Cardiac muscle cell (in vitro differentiated cells and primary cell): ENCODE results near the gene HLA-DMA. TPM values are rescaled to one million over a fixed set of nuclear protein-coding genes. Genes with fewer than 3 reads are reported as not detected.

Experiments
- DNase-seq, 2 donors: peaks; one replicate each; pipeline versions ENCODE4 v3.0.0 to v3.0.0-alpha.2; 2010 to 2017; ENCODE audit warnings: low read depth in 1 of 2, low spot score in 1 of 2
- H3K27ac ChIP-seq: fragments of 200-600 bp; sonication (generic); 2 replicates; pipeline ENCODE4 v1.5.1; 2016
- H3K27me3 ChIP-seq: fragments of 200-600 bp; sonication (generic); 2 replicates; pipeline ENCODE4 v1.6.0; 2016; ENCODE audit warnings: control low read depth
- H3K36me3 ChIP-seq: fragments of 200-600 bp; sonication (generic); 2 replicates; pipeline ENCODE4 v1.5.1; 2016; ENCODE audit warnings: control low read depth
- H3K4me1 ChIP-seq: fragments of 200-600 bp; sonication (generic); 2 replicates; pipeline ENCODE4 v1.8.1; 2017; ENCODE audit warnings: low read depth, mild to moderate bottlenecking, mixed run types
- H3K4me3 ChIP-seq: fragments of 200-600 bp; sonication (generic); 2 replicates; pipeline ENCODE4 v1.5.1; 2016; ENCODE audit warnings: mild to moderate bottlenecking
- H3K9me3 ChIP-seq: fragments of 200-600 bp; sonication (generic); 2 replicates; pipeline ENCODE4 v1.5.1; 2017; ENCODE audit warnings: low read depth, mild to moderate bottlenecking, control low read depth
- CTCF ChIP-seq: IDR thresholded peaks from 2 replicates; pipeline ENCODE4 v1.5.1; 2012; ENCODE audit warnings: low read depth, mild to moderate bottlenecking, low read length
- polyA plus RNA-seq: library from polyadenylated mRNA; unstranded; fragments of >200 nt; fragmentation: Nextera tagmentation; extraction: Ambion mirVana; gene quantifications from 2 replicates; pipeline ENCODE4 v1.2.1, GENCODE V29; 2016
- total RNA-seq: library from RNA; depleted of rRNA; stranded (reverse); fragments of >200 nt; gene quantifications from 2 replicates; pipeline ENCODE4 v1.2.3, GENCODE V29; 2016

The HLA-DMA gene
- total RNA-seq = 1.8 and 2.9 TPM in 2 replicates
- polyA plus RNA-seq = 3.7 and 6.9 TPM in 2 replicates

DNA sequence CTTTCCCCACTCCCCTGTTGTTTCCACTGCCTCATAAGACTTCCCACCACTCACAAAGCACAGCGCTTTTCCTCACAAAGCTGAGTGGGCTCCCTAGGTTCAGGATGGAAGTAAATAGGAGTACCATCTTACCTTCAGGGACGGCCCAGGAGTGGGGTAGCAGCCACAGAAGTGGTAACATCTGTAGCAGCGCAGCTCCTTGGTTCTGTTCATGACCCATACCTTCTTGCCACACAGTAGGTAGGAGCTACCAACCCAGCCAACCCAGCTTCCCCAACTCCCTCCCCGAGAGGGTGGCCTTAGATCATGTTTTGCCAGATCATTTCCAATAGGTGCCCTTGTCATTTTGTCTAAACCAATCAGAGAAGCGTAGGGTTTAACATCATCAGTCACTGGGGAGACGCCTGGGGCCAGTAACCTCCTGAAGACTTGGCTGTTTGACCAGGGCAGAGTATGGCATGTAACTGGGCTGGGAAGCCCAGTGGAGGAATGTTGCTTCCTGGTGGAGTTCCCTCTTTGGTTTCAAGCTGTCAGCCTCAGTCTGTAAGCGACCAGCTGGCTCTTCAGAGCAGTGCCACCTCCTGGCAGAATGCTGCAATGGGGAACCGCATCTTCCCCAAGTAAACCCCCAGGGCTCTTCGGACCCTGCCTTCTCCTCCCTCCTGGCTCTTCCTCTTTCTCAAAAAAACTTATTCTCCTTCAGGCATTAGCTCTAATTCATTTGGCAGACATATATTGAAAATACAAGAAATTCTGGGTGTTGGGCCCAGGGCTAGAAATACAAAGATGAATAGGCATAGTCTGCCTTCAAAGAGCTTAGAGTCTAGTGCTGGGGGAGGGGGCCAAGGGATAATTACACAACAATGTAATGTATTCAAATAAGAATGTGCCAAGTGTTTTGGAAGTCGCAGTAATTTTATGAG is at the start of gene HLA-DMA:
HLA-DMA (minus strand) TSS at position 281 of the 923 bp plus-strand sequence; CDS start at position 220, 61 bp downstream.
- peak; percentile 79 to 98 for DNase-seq
- Histone ChIP-seq H3K27me3 (no peaks in the 10 kb centered on the region), H3K36me3 (no peaks in the 10 kb centered on the region), H3K9me3 (no peaks in the 10 kb centered on the region), H3K27ac (no peak within 1 kb of the TSS), H3K4me3 (no peak within 1 kb of the TSS), H3K4me1 (no peaks in the 10 kb centered on the region)
- TF ChIP-seq CTCF = peak; percentile 83

DNA sequence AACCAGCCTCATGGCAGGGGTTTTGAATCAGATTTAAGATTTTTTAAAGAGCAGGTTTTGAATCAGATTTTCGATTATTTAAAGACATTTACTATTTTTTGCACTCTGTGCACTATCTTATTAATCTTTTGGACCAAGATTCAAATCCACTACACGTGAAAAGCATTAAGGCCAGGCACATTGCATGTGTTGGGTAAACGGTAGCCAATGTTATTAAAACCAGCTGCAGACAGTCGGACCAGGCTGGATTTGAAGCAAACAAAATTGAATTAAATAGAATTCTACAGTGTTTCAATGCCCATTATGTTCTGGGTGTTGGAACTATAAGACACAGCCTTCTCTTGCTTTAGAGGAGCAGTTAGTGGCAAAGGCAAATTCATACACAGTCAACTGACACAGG is 48.8 kb upstream of the HLA-DMA start:
- no peak for TF ChIP-seq CTCF
- no peak overlapping the region for H3K4me3 ChIP-seq

DNA sequence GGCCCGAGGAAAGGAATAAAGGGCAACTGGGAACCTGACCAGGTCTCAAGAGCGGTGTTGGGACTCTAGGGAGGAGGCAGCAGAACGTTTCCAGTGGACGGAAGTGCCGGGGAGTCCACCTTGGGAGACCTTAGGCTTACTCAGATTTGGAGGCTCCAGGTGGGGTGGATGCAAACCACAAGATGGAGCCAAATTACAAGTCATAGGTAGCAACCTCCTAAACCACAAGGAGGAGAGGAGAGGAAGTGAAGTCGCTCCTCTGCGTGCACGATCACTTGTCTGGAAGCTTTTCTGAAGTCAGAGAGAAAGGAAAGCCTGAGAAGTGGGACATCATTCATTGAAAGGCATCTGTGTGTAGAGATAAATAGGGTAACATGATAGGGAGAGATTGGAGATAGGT is 47.2 kb upstream of the HLA-DMA start:
- TF ChIP-seq CTCF = no peak
- Histone ChIP-seq H3K27ac (no peak overlapping the region), H3K4me1 (no peaks in the 10 kb centered on the region), H3K27me3 (peaks cover 32% of the 10 kb centered on the region), H3K4me3 (no peak overlapping the region), H3K36me3 (no peaks in the 10 kb centered on the region), H3K9me3 (no peaks in the 10 kb centered on the region)
- DNase-seq = no peak

More for the DNA sequence above, 48.8 kb upstream of the HLA-DMA start:
- Histone ChIP-seq H3K36me3 (no peaks in the 10 kb centered on the region), H3K27me3 (peaks cover 21% of the 10 kb centered on the region), H3K27ac (no peak overlapping the region), H3K9me3 (no peaks in the 10 kb centered on the region), H3K4me1 (no peaks in the 10 kb centered on the region)
- DNase-seq = no peak

DNA sequence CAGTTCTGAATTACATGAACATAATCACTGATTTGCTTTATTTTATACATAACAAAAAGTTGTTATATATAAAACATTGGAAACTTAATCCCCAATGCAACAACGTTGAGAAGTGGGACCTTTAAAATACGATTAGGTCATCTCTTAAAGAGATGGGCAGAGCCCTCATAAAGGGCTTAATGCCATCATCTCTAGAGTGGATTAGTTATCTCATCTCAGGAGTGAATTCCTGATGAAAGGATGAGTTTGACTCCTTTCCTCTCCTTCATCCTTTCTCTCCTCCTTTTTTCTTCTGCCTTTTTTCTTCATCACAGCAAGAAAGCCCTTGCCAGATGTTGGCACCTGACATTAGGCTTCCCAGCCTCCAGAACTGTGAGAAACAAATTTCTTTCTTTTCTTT is 42.6 kb upstream of the HLA-DMA start:
- no peak for TF ChIP-seq CTCF
- H3K27ac ChIP-seq = no peak overlapping the region
- DNase-seq = no peak
- no peaks in the 10 kb centered on the region for H3K4me1 ChIP-seq
- no peaks in the 10 kb centered on the region for H3K36me3 ChIP-seq
- no peaks in the 10 kb centered on the region for H3K9me3 ChIP-seq
- H3K27me3 ChIP-seq = peaks cover 28% of the 10 kb centered on the region
- no peak overlapping the region for H3K4me3 ChIP-seq

DNA sequence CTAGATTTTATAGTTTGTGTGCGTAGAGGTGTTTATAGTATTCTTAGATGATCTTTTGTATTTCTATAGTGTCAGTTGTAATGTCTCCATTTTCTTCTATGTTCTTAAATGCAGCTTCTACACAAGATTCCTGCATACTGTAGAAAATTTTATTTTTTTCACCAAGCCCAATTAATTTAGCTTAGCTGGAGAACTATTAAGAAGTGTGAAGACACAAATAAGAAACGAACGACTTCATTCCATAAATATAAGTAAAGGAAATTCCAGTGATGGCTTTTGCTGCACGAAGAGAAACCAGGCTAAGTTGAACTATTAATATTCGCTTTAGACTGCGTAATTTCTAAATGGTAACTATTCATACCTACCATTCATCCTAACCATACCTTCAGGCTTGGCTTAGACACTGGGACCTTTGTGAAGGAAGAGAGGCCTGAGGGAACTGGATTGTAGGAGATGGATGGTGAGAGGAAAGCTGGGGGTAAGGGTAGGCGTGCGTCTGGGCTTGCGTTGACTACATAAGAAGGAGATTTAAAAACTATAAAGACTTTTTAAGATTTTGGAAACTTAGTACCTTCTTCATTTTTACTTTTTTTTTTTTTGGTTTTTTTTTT is 40.6 kb upstream of the HLA-DMA start:
- Histone ChIP-seq H3K9me3 (no peaks in the 10 kb centered on the region), H3K36me3 (no peaks in the 10 kb centered on the region), H3K4me1 (no peaks in the 10 kb centered on the region), H3K4me3 (no peak overlapping the region), H3K27ac (no peak overlapping the region), H3K27me3 (peaks cover 21% of the 10 kb centered on the region)
- no peak for TF ChIP-seq CTCF
- DNase-seq = no peak
